ENCODE results near the gene TMTC2.

Gene TMTC2

DNA sequence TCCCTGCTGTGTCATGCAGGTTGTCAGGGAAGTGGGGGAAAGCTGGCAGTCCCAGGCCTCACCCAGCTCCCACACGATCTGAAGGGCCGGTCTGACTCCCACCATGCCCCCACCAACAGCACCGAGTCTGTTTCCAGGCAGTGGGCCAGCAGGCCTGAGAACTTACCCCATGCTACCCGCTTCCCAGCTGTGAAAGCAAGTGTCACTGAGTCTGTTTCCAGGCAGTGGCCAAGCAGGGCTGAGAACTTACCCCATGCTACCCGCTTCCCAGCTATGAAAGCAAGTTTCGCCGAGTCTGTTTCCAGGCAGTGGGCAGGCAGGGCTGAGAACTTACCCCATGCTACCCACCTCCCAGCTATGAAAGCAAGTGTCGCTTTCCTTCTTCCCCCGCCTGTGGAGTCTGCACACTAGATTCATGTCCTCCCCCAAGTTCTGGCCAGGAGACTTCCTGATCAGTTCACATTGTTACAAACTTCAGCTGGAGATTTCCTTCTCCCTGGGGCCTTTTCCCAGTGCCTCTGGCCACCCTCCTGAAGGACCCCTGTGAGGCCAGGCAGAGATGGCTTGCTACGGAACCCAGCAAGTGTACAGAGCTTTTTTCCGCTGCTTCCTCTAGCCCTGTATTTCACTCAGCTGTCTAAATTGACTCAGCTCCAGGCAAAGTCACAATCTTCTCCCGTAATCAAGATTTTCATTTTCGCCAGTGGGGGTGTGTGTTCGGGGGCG is 435.4 kb downstream of the TMTC2 start:
- H3K36me3 ChIP-seq (ENCODE audit: control insufficient read depth, insufficient read depth, low read length, severe bottlenecking) = no peaks in the 10 kb centered on the region
- peak overlapping the region; percentile 76 for H3K4me3 ChIP-seq (ENCODE audit: low read length)
- peak overlapping the region; percentile 22 for H3K9ac ChIP-seq (ENCODE audit: low read length)
- H3K9me3 ChIP-seq (ENCODE audit: control insufficient read depth, low read length) = no peaks in the 10 kb centered on the region
- no peaks in the 10 kb centered on the region for H3K27me3 ChIP-seq (replicated peaks; ENCODE audit: control insufficient read depth, insufficient read depth, low read length)
- peaks cover 14% of the 10 kb centered on the region for H3K4me1 ChIP-seq (ENCODE audit: control insufficient read depth, insufficient read depth, low read length)
- no peak for DNase-seq (ENCODE audit: low read depth)

DNA sequence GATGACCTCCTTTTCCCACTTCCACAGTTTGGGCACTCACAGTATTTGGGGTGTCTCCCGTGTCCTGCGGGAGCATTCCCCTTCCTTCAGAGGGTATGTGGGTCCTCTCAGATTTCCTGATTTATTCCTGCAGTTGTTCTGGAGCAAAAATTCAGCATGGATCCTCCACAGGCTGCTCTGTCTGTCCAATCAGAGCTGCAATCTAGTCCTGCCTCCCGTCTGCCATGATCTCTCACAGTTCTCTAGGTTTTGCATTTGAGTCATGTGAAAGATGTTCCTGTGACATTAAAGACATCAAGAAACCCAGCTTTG is 435.9 kb downstream of the TMTC2 start:
- peak; percentile 6 for DNase-seq (ENCODE audit: low read depth)
- H3K9ac ChIP-seq (ENCODE audit: low read length) = peak overlapping the region; percentile 22
- H3K27me3 ChIP-seq (replicated peaks; ENCODE audit: control insufficient read depth, insufficient read depth, low read length) = no peaks in the 10 kb centered on the region
- peak overlapping the region; percentile 76 for H3K4me3 ChIP-seq (ENCODE audit: low read length)
- no peaks in the 10 kb centered on the region for H3K36me3 ChIP-seq (ENCODE audit: control insufficient read depth, insufficient read depth, low read length, severe bottlenecking)
- peaks cover 14% of the 10 kb centered on the region for H3K4me1 ChIP-seq (ENCODE audit: control insufficient read depth, insufficient read depth, low read length)
- H3K9me3 ChIP-seq (ENCODE audit: control insufficient read depth, low read length) = no peaks in the 10 kb centered on the region

DNA sequence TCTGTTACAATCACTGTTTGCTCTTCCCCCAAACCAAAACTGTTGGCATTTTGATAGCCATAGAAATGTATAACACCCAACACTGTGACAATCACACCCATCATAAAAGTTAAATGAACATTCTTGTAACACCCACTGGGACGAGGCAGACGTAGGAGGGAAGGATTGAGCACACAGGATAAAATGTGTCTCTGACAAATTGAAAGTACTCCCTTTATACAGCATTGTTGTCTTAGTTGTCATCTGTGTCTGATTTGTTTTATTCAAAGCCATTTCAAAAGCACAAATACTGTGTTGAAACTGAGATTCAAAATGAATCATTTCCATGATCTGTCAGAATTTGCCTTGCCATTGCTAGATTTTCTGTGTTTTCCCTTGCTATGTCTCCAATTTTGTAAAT is 436.3 kb downstream of the TMTC2 start:
- Histone ChIP-seq H3K36me3 (ENCODE audit: control insufficient read depth, insufficient read depth, low read length, severe bottlenecking) (no peaks in the 10 kb centered on the region), H3K9me3 (ENCODE audit: control insufficient read depth, low read length) (no peaks in the 10 kb centered on the region), H3K4me1 (ENCODE audit: control insufficient read depth, insufficient read depth, low read length) (peaks cover 14% of the 10 kb centered on the region), H3K4me3 (ENCODE audit: low read length) (peak overlapping the region; percentile 76), H3K27me3 (replicated peaks; ENCODE audit: control insufficient read depth, insufficient read depth, low read length) (no peaks in the 10 kb centered on the region), H3K9ac (ENCODE audit: low read length) (peak overlapping the region; percentile 22)
- peak; percentile 64 for DNase-seq (ENCODE audit: low read depth)

DNA sequence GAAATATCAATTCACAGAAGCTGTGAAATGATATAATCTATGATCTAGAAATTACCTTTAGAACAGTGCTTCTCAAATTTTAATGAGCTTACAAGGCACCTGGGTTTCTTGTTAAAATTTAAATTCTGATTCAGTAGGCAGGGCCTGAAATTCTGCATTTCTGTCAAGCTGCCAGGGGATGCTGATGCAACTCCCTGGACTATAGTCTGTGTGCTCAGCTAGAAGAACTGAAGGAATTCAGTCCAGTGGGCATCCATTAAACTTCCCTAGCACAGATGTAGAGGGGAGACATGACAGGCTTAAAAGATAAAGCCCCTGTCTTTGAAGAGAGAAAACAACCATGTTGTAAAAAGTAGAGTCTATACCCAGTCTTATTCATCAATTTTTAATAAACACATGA is 441.8 kb downstream of the TMTC2 start:
- Histone ChIP-seq H3K36me3 (ENCODE audit: control insufficient read depth, insufficient read depth, low read length, severe bottlenecking) (no peaks in the 10 kb centered on the region), H3K4me1 (ENCODE audit: control insufficient read depth, insufficient read depth, low read length) (peaks cover 2% of the 10 kb centered on the region), H3K27me3 (replicated peaks; ENCODE audit: control insufficient read depth, insufficient read depth, low read length) (no peaks in the 10 kb centered on the region), H3K9me3 (ENCODE audit: control insufficient read depth, low read length) (no peaks in the 10 kb centered on the region), H3K9ac (ENCODE audit: low read length) (no peak overlapping the region), H3K4me3 (ENCODE audit: low read length) (no peak overlapping the region)
- peak; percentile 55 for DNase-seq (ENCODE audit: low read depth)

DNA sequence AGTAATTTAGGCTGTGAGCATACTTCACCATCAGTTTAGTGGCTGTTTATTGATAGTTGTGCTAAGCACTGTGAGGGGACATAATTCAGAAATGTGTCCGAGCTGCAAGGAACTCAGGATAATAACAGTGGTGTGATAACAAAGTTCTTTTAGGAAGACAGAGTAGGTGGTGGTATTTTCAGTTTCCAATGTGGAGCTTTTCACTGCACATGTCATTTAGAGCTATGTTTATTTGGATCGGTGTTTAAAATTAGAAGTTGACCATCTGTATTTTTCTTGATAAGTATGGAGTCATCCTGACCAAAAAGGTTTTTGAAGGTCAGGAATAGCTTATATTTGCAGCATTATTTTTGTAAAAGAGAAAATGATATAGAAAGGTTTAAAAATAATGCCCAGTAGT is 443.5 kb downstream of the TMTC2 start:
- no peak overlapping the region for H3K9ac ChIP-seq (ENCODE audit: low read length)
- no peaks in the 10 kb centered on the region for H3K4me1 ChIP-seq (ENCODE audit: control insufficient read depth, insufficient read depth, low read length)
- no peaks in the 10 kb centered on the region for H3K36me3 ChIP-seq (ENCODE audit: control insufficient read depth, insufficient read depth, low read length, severe bottlenecking)
- H3K27me3 ChIP-seq (replicated peaks; ENCODE audit: control insufficient read depth, insufficient read depth, low read length) = no peaks in the 10 kb centered on the region
- H3K9me3 ChIP-seq (ENCODE audit: control insufficient read depth, low read length) = no peaks in the 10 kb centered on the region
- H3K4me3 ChIP-seq (ENCODE audit: low read length) = no peak overlapping the region
- no peak for DNase-seq (ENCODE audit: low read depth)

DNA sequence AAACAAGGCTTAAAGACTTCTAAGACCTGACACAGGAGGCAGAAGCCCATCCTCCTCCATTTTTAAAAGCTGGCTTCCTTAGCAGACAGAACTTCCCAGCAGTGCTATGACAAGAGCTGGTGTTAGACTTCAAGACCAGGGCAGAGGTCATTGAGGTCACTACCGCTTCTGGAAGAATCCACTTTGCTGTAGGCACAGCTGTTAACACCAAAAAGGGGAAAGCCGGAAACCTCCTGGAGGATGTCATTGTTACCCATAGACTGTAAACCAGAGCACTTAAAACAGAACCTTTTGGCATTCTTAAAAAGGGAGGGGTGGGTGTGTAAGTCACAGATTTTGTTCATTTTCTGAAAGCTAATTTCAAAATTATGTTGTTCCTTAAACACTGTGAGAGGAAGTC is 445.7 kb downstream of the TMTC2 start:
- H3K4me1 ChIP-seq (ENCODE audit: control insufficient read depth, insufficient read depth, low read length) = no peaks in the 10 kb centered on the region
- H3K4me3 ChIP-seq (ENCODE audit: low read length) = no peak overlapping the region
- DNase-seq (ENCODE audit: low read depth) = no peak

DNA sequence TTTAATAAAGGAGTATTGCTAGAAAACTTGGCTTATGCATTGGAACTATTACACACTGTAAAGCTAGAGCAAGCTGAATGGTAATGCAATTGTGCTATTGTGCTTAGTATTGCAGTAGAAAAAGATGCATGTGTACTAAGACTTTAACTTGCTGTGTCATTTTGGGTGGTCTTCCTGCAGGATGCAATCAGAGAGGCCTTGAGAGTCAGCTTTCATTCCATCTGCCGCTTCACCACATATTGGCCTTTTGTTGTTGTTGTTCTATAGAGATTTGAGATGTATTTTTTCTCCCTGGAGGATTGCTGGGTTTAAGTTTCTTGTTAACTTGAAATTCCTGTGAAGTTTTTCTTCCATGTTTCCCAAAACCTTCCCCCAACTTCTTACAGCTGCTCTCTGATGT is 449.7 kb downstream of the TMTC2 start:
- no peak overlapping the region for H3K4me3 ChIP-seq (ENCODE audit: low read length)
- no peaks in the 10 kb centered on the region for H3K36me3 ChIP-seq (ENCODE audit: control insufficient read depth, insufficient read depth, low read length, severe bottlenecking)
- no peaks in the 10 kb centered on the region for H3K27me3 ChIP-seq (replicated peaks; ENCODE audit: control insufficient read depth, insufficient read depth, low read length)
- H3K4me1 ChIP-seq (ENCODE audit: control insufficient read depth, insufficient read depth, low read length) = no peaks in the 10 kb centered on the region
- H3K9me3 ChIP-seq (ENCODE audit: control insufficient read depth, low read length) = no peaks in the 10 kb centered on the region
- H3K9ac ChIP-seq (ENCODE audit: low read length) = no peak overlapping the region
- peak; percentile 3 for DNase-seq (ENCODE audit: low read depth)

More for the DNA sequence above, 445.7 kb downstream of the TMTC2 start:
- Histone ChIP-seq H3K9ac (ENCODE audit: low read length) (no peak overlapping the region), H3K9me3 (ENCODE audit: control insufficient read depth, low read length) (no peaks in the 10 kb centered on the region), H3K27me3 (replicated peaks; ENCODE audit: control insufficient read depth, insufficient read depth, low read length) (no peaks in the 10 kb centered on the region), H3K36me3 (ENCODE audit: control insufficient read depth, insufficient read depth, low read length, severe bottlenecking) (no peaks in the 10 kb centered on the region)

DNA sequence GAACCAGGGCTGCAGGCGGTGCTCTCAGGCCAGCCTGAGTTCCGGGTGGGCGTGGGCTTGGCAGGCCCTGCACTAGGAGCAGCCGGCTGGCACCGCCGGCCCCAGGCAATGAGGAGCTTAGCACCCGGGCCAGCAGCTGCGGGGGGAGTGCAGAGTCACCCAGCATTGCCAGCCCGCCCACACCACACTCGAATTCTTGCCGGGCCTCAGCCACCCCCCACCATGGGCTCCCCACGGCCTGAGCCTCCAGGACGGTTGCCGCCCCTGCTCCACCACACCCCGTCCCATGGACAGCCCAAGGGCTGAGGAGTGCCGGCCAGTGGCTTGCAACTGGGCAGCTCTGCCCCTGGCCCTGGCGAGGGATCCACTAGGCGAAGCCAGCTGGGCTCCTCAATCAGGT is 453.4 kb downstream of the TMTC2 start:
- H3K9me3 ChIP-seq (ENCODE audit: control insufficient read depth, low read length) = no peaks in the 10 kb centered on the region
- H3K4me3 ChIP-seq (ENCODE audit: low read length) = no peak overlapping the region
- no peaks in the 10 kb centered on the region for H3K4me1 ChIP-seq (ENCODE audit: control insufficient read depth, insufficient read depth, low read length)
- H3K9ac ChIP-seq (ENCODE audit: low read length) = no peak overlapping the region
- no peaks in the 10 kb centered on the region for H3K36me3 ChIP-seq (ENCODE audit: control insufficient read depth, insufficient read depth, low read length, severe bottlenecking)
- H3K27me3 ChIP-seq (replicated peaks; ENCODE audit: control insufficient read depth, insufficient read depth, low read length) = no peaks in the 10 kb centered on the region
- no peak for DNase-seq (ENCODE audit: low read depth)

DNA sequence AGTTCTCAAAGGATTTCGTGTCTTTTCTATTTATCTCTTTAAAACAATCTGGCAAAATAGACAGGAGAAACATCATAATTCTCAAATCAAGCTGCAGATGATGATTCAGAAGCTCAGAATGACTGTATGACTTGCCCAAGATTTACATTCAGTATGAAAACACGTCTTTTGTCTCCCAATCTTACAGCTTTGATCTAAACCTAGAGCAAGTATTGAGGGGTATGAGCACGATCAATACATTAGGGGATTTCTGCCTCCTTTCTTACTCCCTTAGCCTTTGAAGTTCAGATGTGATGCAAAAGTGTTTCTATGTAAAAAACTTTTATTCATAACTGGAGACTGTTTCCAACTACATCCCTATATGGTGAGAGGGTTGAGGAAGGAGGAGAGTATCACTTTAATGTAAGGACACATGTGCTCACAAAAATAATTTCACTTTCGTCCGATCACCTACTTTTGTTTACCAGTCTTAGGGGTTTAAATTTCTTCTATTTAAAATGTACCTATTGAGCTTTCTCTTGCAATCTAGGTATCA is 454.8 kb downstream of the TMTC2 start:
- no peaks in the 10 kb centered on the region for H3K27me3 ChIP-seq (replicated peaks; ENCODE audit: control insufficient read depth, insufficient read depth, low read length)

DNA sequence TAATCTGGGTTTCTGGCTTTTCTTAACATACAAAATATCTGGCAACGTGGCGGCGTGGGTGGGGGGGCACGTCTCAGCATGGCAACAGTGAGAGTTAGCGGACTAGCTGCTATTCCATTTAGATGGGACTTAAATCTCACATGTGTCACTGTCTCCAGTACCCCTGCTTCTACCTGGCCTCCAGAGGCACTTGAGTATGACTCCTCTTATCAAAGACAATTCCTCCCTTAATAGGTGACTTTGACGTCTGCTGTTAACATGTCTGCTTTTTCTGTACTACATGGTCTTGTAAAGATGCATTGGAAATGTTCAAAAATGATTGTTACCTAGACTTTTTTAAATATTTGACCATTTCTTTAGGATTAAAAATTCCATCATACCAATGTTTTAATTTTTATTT is 456.2 kb downstream of the TMTC2 start:
- Histone ChIP-seq H3K9me3 (ENCODE audit: control insufficient read depth, low read length) (no peaks in the 10 kb centered on the region), H3K27me3 (replicated peaks; ENCODE audit: control insufficient read depth, insufficient read depth, low read length) (no peaks in the 10 kb centered on the region), H3K36me3 (ENCODE audit: control insufficient read depth, insufficient read depth, low read length, severe bottlenecking) (no peaks in the 10 kb centered on the region), H3K9ac (ENCODE audit: low read length) (no peak overlapping the region), H3K4me3 (ENCODE audit: low read length) (no peak overlapping the region), H3K4me1 (ENCODE audit: control insufficient read depth, insufficient read depth, low read length) (no peaks in the 10 kb centered on the region)
- no peak for DNase-seq (ENCODE audit: low read depth)

More for the DNA sequence above, 454.8 kb downstream of the TMTC2 start:
- H3K9ac ChIP-seq (ENCODE audit: low read length) = no peak overlapping the region
- H3K9me3 ChIP-seq (ENCODE audit: control insufficient read depth, low read length) = no peaks in the 10 kb centered on the region
- no peak overlapping the region for H3K4me3 ChIP-seq (ENCODE audit: low read length)
- H3K36me3 ChIP-seq (ENCODE audit: control insufficient read depth, insufficient read depth, low read length, severe bottlenecking) = no peaks in the 10 kb centered on the region
- DNase-seq (ENCODE audit: low read depth) = no peak
- no peaks in the 10 kb centered on the region for H3K4me1 ChIP-seq (ENCODE audit: control insufficient read depth, insufficient read depth, low read length)

DNA sequence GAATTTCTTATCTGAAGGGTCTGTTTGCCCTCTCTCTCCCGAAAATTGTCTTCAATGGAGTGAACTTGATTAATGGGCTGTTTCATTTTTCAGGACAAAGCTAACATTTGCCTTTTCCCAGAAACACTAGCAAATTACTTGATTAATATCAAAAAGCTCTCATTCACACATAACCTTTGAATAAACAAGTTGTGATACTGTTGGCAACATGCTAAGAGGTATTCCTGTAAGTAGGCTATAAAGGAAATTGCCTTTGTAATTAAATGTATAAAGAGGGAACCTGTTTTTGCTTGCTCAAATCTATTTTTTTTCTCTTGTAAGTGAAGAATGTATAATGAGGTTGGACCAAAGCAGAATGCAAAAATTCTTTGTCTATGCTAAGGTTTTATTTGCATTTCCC is 457.2 kb downstream of the TMTC2 start:
- Histone ChIP-seq H3K9me3 (ENCODE audit: control insufficient read depth, low read length) (no peaks in the 10 kb centered on the region), H3K4me1 (ENCODE audit: control insufficient read depth, insufficient read depth, low read length) (no peaks in the 10 kb centered on the region), H3K4me3 (ENCODE audit: low read length) (no peak overlapping the region), H3K36me3 (ENCODE audit: control insufficient read depth, insufficient read depth, low read length, severe bottlenecking) (no peaks in the 10 kb centered on the region), H3K9ac (ENCODE audit: low read length) (no peak overlapping the region), H3K27me3 (replicated peaks; ENCODE audit: control insufficient read depth, insufficient read depth, low read length) (no peaks in the 10 kb centered on the region)
- DNase-seq (ENCODE audit: low read depth) = no peak

DNA sequence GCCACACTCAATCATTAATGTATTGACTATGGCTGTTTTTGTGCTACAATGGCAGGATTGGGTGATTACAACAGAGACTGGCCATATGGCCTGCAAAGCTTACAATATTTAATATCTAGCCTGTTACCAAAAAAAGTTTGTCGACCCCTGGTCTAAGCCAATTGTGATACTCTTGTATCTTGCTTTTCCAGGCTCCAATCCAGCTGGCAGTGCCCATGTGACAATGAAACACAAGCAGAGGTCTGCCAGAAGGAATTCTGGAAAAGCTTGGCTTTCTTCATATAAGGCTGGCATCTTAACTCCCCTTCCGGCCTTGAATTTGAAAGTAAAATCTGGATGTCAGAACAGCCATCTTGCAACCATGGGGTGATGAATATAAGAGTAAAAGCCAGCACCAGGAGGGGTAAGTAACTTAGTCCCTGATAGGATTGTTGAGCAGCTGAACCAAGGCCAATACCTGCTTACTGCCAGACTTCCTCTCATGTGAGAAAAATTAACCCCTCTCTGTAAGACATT is 458.7 kb downstream of the TMTC2 start:
- H3K9me3 ChIP-seq (ENCODE audit: control insufficient read depth, low read length) = no peaks in the 10 kb centered on the region
- H3K27me3 ChIP-seq (replicated peaks; ENCODE audit: control insufficient read depth, insufficient read depth, low read length) = no peaks in the 10 kb centered on the region
- no peaks in the 10 kb centered on the region for H3K4me1 ChIP-seq (ENCODE audit: control insufficient read depth, insufficient read depth, low read length)
- DNase-seq (ENCODE audit: low read depth) = no peak
- H3K36me3 ChIP-seq (ENCODE audit: control insufficient read depth, insufficient read depth, low read length, severe bottlenecking) = no peaks in the 10 kb centered on the region
- no peak overlapping the region for H3K9ac ChIP-seq (ENCODE audit: low read length)
- H3K4me3 ChIP-seq (ENCODE audit: low read length) = no peak overlapping the region
